ES-I3 (cell line): ENCODE measurements around the gene XRCC3.

Experiments
- H3K36me3 ChIP-seq: 2 replicates; pipeline ENCODE4 v1.6.1; 2013; ENCODE audit warnings: mild to moderate bottlenecking, low read length, control low read depth, moderate library complexity; ENCODE audit not compliant: insufficient read depth
- H3K4me1 ChIP-seq: 2 replicates; pipeline ENCODE4 v1.6.1; 2013; ENCODE audit warnings: mild to moderate bottlenecking, control low read depth, low read length; ENCODE audit not compliant: insufficient read depth
- H3K9ac ChIP-seq: 2 replicates; pipeline ENCODE4 v1.6.1; 2013; ENCODE audit warnings: low read depth, mild to moderate bottlenecking, low read length, moderate library complexity
- H3K9me3 ChIP-seq: 2 replicates; pipeline ENCODE4 v1.6.1; 2013; ENCODE audit warnings: mild to moderate bottlenecking, low read length, moderate library complexity; ENCODE audit not compliant: control insufficient read depth, insufficient read depth

XRCC3 gene

DNA sequence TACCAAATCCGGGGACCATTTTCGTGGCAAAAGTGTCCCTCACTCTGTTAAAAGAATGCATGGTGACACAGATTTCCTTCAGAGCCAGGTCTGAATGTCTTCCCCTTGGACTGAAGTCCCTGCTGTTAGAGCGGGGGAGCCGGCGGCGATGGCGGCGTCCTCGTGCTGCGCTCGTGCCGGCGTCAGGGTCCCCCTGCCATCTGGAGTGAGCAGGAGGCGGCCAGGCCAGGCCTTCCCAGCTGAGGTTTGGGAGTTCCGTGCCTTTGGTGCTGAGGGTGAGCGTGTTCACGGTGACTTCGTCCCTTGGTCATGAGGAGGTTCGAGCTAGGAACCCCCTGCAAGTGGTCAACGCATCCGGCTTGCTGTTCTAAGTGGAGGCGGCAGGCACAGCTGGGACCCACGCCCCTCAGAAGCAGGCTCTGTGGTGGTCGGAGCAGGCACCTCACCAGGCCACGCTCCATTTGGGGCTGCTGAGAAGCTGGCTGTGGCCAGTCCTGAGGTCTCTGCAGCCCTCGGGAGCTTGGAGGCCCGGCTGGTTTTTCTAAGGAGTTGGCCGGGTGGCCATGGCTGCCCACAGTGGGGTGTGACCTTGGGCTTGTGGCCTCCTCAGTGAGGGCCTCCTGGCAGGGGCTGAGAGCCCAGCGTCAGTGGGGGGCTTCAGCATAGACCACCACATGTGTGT lies 9.9 kb upstream of the XRCC3 start:
- no peaks in the 10 kb centered on the region for H3K4me1 ChIP-seq
- no peaks in the 10 kb centered on the region for H3K9me3 ChIP-seq
- H3K9ac ChIP-seq = no peak overlapping the region
- H3K36me3 ChIP-seq = peaks cover 4% of the 10 kb centered on the region; the same call in 1 of the 2 replicates

DNA sequence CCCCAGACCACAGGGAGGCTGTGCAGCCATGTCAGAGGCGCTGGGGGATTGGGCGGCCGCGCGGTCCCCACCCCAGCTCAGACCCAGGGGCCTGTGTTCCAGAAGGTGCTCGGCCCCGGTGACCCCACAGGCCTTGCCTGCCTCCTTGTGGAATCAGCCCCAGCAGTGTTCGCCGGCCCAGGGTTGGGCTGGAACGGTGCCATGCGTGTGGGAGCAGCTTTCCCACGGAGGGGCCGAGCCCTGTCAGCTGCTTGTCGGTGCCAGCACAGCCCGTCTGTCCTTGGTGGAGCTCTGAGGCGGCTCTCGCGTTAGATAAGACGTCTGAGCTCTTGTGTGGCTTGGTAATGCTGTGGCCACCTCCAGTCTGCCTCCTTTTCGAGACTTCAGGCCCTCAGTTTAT lies 8.9 kb upstream of the XRCC3 start:
- H3K36me3 ChIP-seq = peaks cover 4% of the 10 kb centered on the region; the same call in 1 of the 2 replicates
- H3K4me1 ChIP-seq = no peaks in the 10 kb centered on the region
- no peak overlapping the region for H3K9ac ChIP-seq
- no peaks in the 10 kb centered on the region for H3K9me3 ChIP-seq

DNA sequence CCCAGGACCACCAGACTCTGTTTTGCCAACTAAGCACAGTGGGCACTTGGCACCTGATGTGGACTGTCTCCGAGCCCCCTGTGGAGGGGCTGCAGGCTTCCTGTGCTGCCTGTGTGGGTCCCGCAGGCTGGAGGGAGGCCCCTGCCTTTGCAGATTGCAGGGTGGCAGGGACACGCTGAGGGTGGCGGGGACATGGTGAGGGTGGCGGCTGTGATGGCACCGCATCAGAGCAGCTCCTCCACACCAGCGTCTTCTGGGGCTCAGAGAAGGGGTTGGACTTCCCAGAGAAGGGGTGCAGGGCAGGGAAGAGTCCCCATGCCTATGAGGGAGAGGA lies 8.5 kb upstream of the XRCC3 start:
- no peaks in the 10 kb centered on the region for H3K9me3 ChIP-seq
- peaks cover under 1% of the 10 kb centered on the region; the same call in 1 of the 2 replicates for H3K36me3 ChIP-seq
- H3K9ac ChIP-seq = no peak overlapping the region
- H3K4me1 ChIP-seq = no peaks in the 10 kb centered on the region

DNA sequence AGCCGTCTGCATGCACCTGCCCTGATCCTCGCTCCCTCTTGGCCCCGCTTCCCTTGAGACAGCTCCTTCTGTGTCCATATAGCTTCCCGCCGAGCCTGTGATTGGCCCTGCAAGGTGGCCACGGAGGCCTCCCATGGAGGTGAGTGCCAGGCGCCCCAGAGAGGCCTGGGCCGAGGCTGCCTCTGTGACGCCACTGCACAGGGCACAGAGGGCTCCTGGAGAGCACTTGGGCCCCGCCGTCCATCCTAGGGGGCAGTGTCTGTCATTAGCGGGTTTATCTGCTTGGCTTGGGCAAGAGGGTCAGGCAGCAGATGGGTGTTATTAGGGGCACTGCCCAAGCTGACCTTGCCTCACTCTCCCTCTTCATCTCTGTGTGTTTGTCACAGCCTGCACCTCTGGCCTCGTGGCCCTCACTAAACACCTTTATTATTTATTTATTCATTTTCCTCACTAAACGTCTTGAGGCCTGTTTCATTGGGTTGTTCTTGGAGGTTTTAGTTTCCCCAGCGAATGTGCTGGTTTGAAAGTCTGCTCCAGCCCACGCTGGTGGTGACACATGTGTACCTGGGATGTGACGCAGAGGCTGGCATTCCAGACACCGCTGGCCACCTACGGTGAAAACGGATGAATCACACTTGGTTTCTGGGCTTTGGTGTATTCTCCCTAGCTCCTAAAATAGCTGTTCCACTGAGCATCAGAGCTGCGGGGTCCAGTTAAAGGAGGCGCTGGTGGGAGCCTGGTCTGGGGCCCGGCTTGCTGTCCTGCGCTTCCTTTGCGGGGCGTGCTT lies 6.3 kb upstream of the XRCC3 start:
- Histone ChIP-seq H3K9me3 (no peaks in the 10 kb centered on the region), H3K36me3 (no peaks in the 10 kb centered on the region; the same call in none of the 2 replicates), H3K9ac (no peak overlapping the region), H3K4me1 (peaks cover 5% of the 10 kb centered on the region; the same call in 1 of the 2 replicates)

DNA sequence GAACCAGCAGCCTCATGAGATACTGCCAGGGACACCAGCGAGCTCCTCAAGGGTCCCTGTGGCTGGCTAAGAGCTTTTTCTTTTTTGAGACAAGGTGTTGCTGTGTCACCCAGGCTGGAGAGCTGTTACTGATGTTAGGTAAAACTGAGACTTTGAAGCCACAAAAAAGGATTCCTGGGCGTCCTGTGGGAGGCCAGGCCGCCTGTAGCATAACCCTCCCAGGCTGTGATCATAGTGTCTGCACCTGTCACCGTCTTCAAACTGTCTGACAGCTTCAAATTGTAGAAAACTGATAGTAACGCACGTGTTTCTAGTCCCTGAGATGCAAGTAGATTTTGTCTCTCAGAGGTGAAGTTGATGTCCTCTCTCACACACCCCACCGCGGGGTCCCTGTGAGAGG lies 4.5 kb upstream of the XRCC3 start:
- no peaks in the 10 kb centered on the region for H3K9me3 ChIP-seq
- no peak overlapping the region for H3K9ac ChIP-seq
- peaks cover 5% of the 10 kb centered on the region; the same call in 1 of the 2 replicates for H3K4me1 ChIP-seq
- H3K36me3 ChIP-seq = no peaks in the 10 kb centered on the region; the same call in 1 of the 2 replicates

DNA sequence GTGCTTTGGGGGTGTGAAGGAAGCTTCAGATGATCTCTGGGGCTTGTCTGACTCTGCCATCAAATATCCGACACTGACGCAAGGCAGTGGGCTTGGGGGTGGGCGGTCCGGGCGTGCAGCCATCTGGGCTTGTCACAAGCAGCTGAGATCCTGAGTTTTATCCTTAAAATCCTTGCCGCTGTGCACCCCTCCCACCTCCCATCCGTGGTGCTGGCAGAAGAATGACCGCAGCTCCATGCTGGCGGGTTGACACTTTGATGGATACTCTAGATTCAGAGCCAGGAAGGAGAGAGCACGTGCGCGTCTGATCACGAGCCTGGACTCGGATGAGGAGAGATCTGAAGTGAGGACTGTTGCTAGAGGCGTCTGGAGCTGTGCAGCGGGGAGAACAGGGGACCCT lies 3.3 kb upstream of the XRCC3 start:
- no peaks in the 10 kb centered on the region; the same call in 1 of the 2 replicates for H3K36me3 ChIP-seq
- H3K9me3 ChIP-seq = no peaks in the 10 kb centered on the region
- peaks cover 5% of the 10 kb centered on the region; the same call in 1 of the 2 replicates for H3K4me1 ChIP-seq
- no peak overlapping the region for H3K9ac ChIP-seq

DNA sequence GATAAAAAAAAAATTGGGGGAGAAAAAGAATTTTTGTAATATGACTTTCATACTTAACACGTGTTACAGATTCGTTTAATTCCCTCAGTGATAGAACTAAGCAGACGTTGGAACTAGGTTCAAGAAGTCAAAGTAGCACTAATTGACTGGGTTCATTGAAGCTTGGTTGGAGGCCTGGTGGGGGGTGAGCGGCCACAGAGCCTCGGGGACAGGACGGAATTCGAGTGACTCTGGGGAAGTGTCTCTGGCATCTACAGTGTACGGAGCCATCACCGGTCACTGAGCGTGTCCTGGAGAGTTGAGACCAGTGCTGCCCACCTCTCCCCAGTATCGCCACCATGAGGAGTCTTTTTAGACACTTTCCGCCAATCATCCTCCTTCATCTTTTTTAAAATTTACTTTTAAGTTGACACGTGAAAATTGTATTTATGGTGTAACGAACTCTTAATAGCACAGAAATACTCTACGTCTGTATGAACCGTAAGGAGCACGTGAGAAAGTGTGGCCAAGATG lies 1.7 kb upstream of the XRCC3 start:
- Histone ChIP-seq H3K4me1 (peaks cover 5% of the 10 kb centered on the region; the same call in 1 of the 2 replicates), H3K9ac (peak overlapping the region; percentile 74; the same call in 1 of the 2 replicates), H3K36me3 (no peaks in the 10 kb centered on the region; the same call in 1 of the 2 replicates), H3K9me3 (no peaks in the 10 kb centered on the region)

DNA sequence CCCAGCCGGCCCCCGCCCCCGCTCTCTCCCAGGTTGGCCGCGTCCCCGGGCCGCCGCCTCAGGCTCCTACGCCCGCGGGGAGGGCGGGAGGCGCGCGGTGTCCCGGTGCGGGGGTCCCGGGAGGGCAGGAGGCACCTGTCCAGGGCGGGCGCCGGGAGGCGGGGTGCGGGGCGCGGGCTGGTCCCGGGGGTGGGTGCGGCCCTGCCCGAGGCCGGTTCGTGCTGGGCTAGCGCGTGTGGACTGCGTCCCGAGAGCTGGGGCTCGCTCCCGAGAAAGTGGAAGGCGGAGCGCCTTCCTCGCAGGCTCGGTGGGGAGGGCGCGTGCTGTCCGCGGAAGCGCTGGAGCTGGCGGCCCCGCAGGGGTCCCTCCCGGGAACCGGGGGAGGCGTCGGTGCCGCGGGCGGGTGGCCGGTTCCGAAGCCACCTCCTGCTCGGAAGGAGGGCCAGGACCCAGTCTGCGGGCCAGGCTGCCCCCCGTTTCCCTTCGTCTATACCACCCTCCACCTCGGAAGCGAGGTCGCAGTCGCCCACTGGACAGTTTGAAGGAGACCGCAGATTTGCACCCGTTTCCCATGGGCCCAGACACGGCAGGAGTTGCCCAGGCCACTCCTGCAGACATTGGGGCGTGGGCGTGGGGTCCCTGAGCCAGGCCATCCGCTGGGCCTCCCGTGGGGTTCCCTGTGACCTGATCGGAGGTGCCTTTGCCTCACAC lies 995 bp upstream of the XRCC3 start:
- H3K4me1 ChIP-seq = peaks cover 7% of the 10 kb centered on the region
- H3K9ac ChIP-seq = peak overlapping the region; percentile 74
- H3K36me3 ChIP-seq = no peaks in the 10 kb centered on the region; the same call in 1 of the 2 replicates
- H3K9me3 ChIP-seq = no peaks in the 10 kb centered on the region

DNA sequence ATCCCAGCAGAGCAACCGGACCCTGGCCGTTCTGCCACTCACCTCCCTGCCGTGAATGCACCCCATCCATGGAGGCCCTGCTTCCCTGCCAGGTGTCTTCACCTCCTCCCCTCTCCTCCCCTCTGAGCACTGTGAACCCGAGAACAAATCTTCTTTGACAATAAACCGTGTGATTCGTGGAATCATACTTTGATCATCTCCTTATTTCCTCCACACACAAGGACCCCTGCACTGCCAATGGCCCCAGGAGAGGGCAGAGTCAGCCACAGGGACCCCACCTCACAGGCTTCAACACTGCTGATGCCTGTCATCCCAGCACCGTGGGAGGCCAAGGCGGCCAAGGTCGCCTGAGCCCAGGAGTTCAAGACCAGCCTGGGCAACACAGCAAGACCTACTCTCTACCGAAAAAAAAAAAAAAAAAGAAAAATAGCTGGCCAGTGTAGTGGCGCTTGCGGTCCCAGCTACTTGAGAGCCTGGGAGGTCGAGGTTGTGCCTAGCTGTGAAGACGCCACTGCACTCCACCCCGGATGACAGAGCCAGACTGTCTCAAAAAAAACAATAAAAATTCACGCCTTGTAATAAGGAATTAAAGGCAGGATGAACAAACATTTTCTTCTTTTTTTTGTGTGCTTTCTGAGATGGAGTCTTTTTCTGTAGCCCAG lies 1.1 kb downstream of the XRCC3 start:
- H3K9ac ChIP-seq = peak overlapping the region; percentile 78
- no peaks in the 10 kb centered on the region for H3K9me3 ChIP-seq
- H3K4me1 ChIP-seq = peaks cover 14% of the 10 kb centered on the region
- no peaks in the 10 kb centered on the region; the same call in 1 of the 2 replicates for H3K36me3 ChIP-seq

DNA sequence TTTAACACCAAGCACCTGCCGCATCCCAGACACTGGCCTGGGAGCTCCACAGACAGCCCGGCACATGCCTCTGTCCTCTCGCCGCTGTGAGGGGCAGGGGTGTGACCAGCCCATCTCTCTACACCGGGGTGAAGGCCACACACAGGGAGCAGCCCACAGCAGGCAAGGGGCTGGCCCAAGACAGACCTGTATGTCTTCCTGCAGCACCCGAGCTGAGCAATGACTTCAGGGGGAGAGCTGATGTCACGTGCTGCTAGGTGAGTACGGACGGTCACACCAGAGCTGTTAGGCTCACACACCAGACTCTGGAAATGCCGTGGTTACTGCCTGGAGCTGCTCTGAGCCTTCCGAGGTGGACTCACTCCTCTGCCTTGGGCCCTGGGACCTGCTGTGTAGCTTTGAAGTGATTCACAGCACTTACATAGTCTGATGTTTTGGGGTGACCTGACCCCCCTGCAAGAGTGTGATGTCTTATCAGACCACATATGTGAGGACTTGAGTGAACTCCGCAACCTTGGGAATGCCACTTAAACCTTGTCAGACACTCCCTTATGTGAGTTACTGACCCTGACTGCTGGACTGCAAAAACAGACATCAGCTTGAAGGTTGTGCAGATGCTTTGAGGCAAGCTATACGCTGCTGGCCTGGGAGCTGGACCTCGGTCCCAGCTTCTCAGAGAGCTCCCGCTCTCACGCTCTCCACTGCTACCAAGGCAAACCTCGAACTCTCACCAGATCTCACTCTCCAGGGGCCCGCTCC lies 1.8 kb downstream of the XRCC3 start:
- Histone ChIP-seq H3K9me3 (no peaks in the 10 kb centered on the region), H3K36me3 (no peaks in the 10 kb centered on the region; the same call in 1 of the 2 replicates), H3K9ac (no peak overlapping the region; the same call in 1 of the 2 replicates), H3K4me1 (peaks cover 14% of the 10 kb centered on the region)

DNA sequence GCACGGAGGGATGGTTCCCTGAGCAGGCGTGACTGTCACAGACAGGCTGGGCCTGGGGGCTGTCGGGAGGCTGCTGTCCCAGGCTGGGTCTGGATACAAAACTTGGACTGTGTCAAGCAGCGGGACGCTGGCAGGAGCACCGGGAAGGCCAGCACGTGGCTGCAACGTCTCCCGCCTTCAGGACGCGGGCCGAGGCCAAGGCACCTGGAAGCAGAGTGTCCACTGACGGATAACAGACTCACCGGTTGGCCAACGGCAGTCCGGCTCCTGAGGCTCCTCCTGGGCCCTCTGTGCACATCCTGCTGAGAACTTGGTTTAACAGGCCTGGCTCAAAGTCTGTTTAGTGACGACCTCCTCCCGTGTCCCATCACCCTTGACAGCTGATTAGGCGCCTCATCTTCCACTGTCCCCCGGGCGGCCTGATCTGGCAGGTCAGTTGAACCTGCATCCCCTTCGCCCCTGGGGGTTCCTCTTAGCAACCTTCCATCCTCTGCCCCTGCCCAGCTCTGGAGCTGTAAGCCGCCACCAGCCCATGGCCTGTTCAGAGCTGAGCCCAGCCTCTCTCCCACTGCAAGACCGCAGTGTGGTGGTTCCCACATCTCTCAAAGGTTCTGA lies 2.5 kb downstream of the XRCC3 start:
- Histone ChIP-seq H3K36me3 (no peaks in the 10 kb centered on the region; the same call in 1 of the 2 replicates), H3K9me3 (no peaks in the 10 kb centered on the region), H3K9ac (no peak overlapping the region), H3K4me1 (peaks cover 14% of the 10 kb centered on the region)

DNA sequence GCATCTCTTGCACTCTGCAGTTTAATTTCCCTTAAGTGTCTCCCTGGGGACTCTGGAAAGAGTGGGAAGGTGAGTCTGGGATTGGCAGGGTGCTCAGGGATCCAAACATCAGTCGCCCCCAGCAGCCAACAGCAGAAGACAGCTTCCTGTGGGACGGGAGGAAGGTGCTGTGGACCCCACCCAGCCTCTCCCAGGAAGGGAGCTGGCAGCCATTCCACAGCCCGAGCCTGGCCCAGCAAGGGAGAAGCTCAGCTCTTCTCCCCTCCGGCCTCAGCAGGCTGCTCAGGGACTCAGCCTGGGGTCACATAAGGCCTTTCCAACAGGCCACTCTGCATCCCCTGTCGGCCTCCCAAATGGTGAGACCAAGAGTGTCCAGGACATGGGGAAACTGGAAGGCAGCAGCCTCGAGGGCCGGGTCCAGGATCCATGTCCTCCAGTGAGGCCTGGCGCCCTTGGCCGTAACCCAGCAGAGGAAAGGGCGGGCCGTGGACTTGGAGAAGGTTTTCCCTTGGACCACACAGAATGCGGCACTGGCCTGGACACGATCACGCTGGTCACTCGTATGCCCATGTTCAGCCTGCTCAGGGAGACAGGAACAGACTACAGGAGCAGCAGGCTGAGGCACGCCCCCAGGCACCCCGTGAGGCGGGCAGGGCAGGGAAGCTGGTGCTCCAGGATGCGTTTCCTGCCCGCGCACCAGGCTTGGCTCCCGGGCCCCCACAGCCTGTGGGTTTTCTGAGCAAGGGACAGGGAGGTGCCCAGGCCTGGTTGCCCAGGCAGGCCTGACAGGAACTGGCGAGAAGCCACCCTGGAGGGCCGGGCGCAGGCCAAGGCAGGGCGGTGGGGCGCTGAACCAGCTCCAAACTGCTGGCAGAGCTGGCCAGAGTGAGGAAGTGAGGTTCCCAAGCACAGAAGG lies 3.5 kb downstream of the XRCC3 start:
- Histone ChIP-seq H3K36me3 (no peaks in the 10 kb centered on the region), H3K4me1 (peaks cover 12% of the 10 kb centered on the region), H3K9ac (no peak overlapping the region), H3K9me3 (no peaks in the 10 kb centered on the region)
